Activated CD8-positive, alpha-beta T cell treated with anti-CD3 and anti-CD28 coated beads for 36 hours (primary cell): ENCODE measurements around the gene PHLDB3. TPM values are rescaled to one million over a fixed set of nuclear protein-coding genes. Genes with fewer than 3 reads are reported as not detected.
"Not testable (repeated sequence)": the region's sequence is repeated elsewhere in the genome, so short reads cannot be mapped to it uniquely, and the experiment has no call there.

Experiments used
- ATAC-seq: fragments of 200-7000 bp; cut with Tn5 transposase; one replicate; pipeline ENCODE4 v1.10.0; 2021; ENCODE audit warnings: mild to moderate bottlenecking, moderate library complexity
- CTCF ChIA-PET: fragments of 350-600 bp; sonication (Branson Sonifier 250); formaldehyde crosslinking; loops from one replicate; lab custom pipeline; 2021; ENCODE audit warnings: antibody characterized with exemption; lab: Charles Lee
- POLR2A ChIA-PET: fragments of 350-600 bp; sonication (Branson Sonifier 250); formaldehyde crosslinking; loops from one replicate; lab custom pipeline; 2021; ENCODE audit warnings: antibody characterized with exemption; lab: Charles Lee
- DNase-seq: peaks from one replicate; pipeline ENCODE4 v3.0.0-alpha.2; 2020
- H3K27ac Mint-ChIP-seq: one replicate; pipeline ENCODE4 v1.8.0; 2021; ENCODE audit warnings: mild to moderate bottlenecking, mixed read lengths
- H3K27me3 Mint-ChIP-seq: one replicate; pipeline ENCODE4 v1.8.0; 2021; ENCODE audit warnings: mixed read lengths
- H3K36me3 Mint-ChIP-seq: one replicate; pipeline ENCODE4 v1.8.0; 2021; ENCODE audit warnings: low read depth, mixed read lengths
- H3K4me1 Mint-ChIP-seq: one replicate; pipeline ENCODE4 v1.8.0; 2021; ENCODE audit warnings: low read depth, mixed read lengths
- H3K4me3 Mint-ChIP-seq: one replicate; pipeline ENCODE4 v1.8.0; 2021; ENCODE audit warnings: mild to moderate bottlenecking, moderate library complexity, mixed read lengths
- H3K9me3 Mint-ChIP-seq: one replicate; pipeline ENCODE4 v1.8.0; 2021; ENCODE audit warnings: mixed read lengths
- intact Hi-C: fragments of 100-400 bp; cut with micrococcal nuclease; formaldehyde crosslinking; loops from one replicate; pipeline ENCODE4 v1.10.0; 2022
- total RNA-seq, 2 experiments: library from RNA; stranded (reverse); gene quantifications; one replicate each; pipeline ENCODE4 v1.2.3, GENCODE V29; 2021
- TF ChIP-seq, protein P1 (sequence below): fragments of 200-600 bp; IDR thresholded peaks from one replicate; pipeline ENCODE4 v1.8.0; 2022; ENCODE audit warnings: antibody characterized with exemption, mild to moderate bottlenecking

The PHLDB3 gene
- total RNA-seq, 2 experiments from 2014 or later = 14.7 to 17.5 TPM

DNA sequence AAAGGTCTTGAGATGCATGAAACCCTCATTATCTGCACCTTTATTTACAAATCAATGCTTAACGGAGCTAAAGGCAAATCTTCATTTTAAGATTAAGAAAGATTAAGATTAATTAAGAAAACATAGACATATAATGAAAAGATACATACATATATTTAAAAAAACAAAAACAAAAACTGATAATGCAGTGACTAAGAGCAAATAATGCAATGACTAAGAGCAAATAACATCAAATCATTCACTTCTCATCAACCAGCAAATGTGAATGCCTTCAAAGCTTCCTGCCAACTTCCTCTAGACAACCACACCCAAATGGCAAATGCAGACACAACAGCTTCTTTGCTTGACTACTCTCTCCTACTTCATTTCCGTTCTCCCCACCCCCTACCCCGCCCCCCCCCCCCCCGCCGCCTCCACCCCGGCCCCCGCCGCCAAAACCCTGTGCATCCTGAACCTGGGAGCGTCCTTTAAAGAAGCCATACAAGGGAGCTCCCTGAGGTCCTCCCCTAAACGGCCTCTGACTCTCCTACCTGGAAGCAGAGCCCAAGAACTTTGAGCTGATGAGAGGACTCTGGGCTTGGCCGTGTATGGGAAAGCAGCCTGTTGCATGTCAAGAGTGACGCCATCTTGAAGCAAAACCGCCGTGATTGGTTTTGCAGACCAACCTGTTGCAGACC is 65.4 kb downstream of the PHLDB3 start:
- no peaks in the 10 kb centered on the region for H3K36me3 Mint-ChIP-seq

DNA sequence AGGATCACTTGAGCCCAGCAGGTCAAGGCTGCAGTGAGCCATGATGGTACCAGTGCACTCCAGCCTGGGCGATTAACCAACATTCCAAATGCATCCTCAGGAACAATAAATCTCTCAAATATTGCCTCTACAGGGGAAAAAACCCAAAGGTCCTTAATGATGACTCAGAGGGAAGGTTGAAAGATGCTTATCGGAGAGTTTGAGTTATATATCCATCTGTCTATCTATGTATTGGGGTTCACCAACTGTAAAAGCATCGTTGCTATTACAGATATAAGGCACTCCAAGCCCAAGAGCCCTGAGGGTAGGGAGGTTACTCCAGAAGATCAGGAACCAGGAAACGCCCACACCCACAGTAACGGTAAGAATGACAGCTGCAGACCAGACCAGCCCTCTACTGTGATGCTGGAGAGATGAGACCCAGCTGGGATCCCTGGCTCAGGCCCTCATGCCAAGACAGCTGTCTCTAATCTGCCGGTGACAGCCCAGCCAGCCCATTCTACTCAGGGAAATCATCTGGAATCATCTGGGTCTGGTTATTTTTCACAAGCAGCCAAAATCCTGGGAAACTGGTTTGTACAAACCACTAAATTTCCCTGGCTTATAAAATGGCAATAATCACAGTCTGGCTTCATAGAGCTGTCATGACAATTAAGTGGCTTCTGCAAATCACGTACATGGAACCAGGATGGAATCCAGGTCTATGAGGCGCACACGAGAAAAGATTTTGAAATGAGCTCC is 66.1 kb downstream of the PHLDB3 start:
- H3K4me3 Mint-ChIP-seq = no peak overlapping the region

More for the DNA sequence above, 65.4 kb downstream of the PHLDB3 start:
- no peak overlapping the region for H3K27ac Mint-ChIP-seq
- H3K9me3 Mint-ChIP-seq = no peaks in the 10 kb centered on the region
- CTCF ChIA-PET = interaction anchor here (1.0 to 11.8 kb wide), 7 partner anchors 9 to 156 kb away, joined by 3 to 328 read pairs (median 6); no protein-coding TSS in a partner anchor
- H3K4me1 Mint-ChIP-seq = peaks cover 38% of the 10 kb centered on the region
- H3K27me3 Mint-ChIP-seq = no peaks in the 10 kb centered on the region
- intact Hi-C loops = no loop called here
- TF ChIP-seq, protein P1, sequence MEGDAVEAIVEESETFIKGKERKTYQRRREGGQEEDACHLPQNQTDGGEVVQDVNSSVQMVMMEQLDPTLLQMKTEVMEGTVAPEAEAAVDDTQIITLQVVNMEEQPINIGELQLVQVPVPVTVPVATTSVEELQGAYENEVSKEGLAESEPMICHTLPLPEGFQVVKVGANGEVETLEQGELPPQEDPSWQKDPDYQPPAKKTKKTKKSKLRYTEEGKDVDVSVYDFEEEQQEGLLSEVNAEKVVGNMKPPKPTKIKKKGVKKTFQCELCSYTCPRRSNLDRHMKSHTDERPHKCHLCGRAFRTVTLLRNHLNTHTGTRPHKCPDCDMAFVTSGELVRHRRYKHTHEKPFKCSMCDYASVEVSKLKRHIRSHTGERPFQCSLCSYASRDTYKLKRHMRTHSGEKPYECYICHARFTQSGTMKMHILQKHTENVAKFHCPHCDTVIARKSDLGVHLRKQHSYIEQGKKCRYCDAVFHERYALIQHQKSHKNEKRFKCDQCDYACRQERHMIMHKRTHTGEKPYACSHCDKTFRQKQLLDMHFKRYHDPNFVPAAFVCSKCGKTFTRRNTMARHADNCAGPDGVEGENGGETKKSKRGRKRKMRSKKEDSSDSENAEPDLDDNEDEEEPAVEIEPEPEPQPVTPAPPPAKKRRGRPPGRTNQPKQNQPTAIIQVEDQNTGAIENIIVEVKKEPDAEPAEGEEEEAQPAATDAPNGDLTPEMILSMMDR = no peak
- DNase-seq (no peak), ATAC-seq (peak; percentile 86)
- H3K4me3 Mint-ChIP-seq = no peak overlapping the region
- POLR2A ChIA-PET = interaction anchor here (0.5 to 1.7 kb wide), 4 partner anchors 24 to 89 kb away, joined by 3 to 6 read pairs (median 4); partner anchors contain the start of gene ETHE1

DNA sequence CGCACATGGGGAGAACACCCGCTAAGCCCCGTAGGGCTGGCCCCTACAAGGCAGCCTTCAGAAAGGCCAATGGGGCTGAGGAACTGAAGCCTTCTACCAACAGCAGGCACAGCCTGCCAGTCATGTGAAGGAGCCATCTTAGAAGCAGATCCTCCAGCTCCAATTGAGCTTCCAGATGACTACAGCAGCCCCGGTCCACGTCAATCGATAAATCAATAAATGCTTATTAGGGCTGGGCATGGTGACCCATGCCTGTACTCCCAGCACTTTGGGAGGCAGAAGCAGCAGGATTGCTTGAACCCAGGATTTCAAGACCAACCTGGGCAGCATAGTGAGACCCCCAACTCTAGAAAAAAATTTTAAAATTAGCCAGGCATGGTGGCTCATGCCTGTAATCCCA is 66.8 kb downstream of the PHLDB3 start:
- H3K27me3 Mint-ChIP-seq = no peaks in the 10 kb centered on the region
- intact Hi-C loops = no loop called here
- DNase-seq (no peak), ATAC-seq (no peak)
- no peaks in the 10 kb centered on the region for H3K36me3 Mint-ChIP-seq
- ChIA-PET CTCF (interaction anchor here (4.4 to 11.8 kb wide), 3 partner anchors 10 to 84 kb away, joined by 31 to 328 read pairs (median 78); no protein-coding TSS in a partner anchor), POLR2A (interaction anchor here (0.9 to 1.7 kb wide), 2 partner anchors 26 to 82 kb away, joined by 3 to 5 read pairs; no protein-coding TSS in a partner anchor)
- H3K4me1 Mint-ChIP-seq = peaks cover 40% of the 10 kb centered on the region
- TF ChIP-seq, protein P1 = no peak
- H3K27ac Mint-ChIP-seq = no peak overlapping the region
- H3K9me3 Mint-ChIP-seq = no peaks in the 10 kb centered on the region
- H3K4me3 Mint-ChIP-seq = no peak overlapping the region

More for the DNA sequence above, 66.1 kb downstream of the PHLDB3 start:
- ChIA-PET CTCF (interaction anchor here (1.0 to 11.8 kb wide), 7 partner anchors 9 to 156 kb away, joined by 3 to 328 read pairs (median 6); no protein-coding TSS in a partner anchor), POLR2A (interaction anchor here (0.5 to 1.7 kb wide), 3 partner anchors 25 to 81 kb away, joined by 3 to 5 read pairs (median 3); no protein-coding TSS in a partner anchor)
- intact Hi-C loops = no loop called here
- Mint-ChIP-seq H3K9me3 (no peaks in the 10 kb centered on the region), H3K27ac (peak overlapping the region; percentile 66), H3K4me1 (peaks cover 36% of the 10 kb centered on the region), H3K36me3 (no peaks in the 10 kb centered on the region), H3K27me3 (no peaks in the 10 kb centered on the region)
- DNase-seq (peak; percentile 31), ATAC-seq (peak; percentile 45)
- TF ChIP-seq, protein P1 = no peak

DNA sequence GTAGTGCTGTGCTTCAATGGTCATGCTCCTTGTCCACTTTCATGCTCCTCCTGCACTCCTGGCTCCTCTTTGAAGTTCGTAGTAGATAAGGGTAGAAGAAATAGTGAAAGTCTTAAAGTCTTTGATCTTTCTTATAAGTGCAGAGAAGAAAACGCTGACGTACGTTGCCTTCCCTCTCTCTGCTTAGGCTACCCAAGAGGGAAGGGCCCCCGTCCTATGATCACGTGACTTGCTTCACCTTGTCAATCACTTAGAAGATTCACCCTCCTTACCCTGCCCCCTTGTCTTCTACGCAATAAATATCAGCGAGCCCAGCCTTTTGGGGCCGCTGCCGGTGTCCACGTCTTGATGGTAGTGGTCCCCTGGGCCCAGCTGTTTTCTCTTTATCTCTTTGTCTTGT is 67.3 kb downstream of the PHLDB3 start:
- H3K4me1 Mint-ChIP-seq = peaks cover 41% of the 10 kb centered on the region
- ChIA-PET CTCF (interaction anchor here (1.8 to 7.5 kb wide), 3 partner anchors 10 to 82 kb away, joined by 9 to 78 read pairs (median 31); no protein-coding TSS in a partner anchor), POLR2A (interaction anchor here (0.9 to 1.6 kb wide), 2 partner anchors 83 to 314 kb away, joined by 3 read pairs; no protein-coding TSS in a partner anchor)
- H3K9me3 Mint-ChIP-seq, H3K27ac Mint-ChIP-seq, H3K36me3 Mint-ChIP-seq, H3K4me3 Mint-ChIP-seq, intact Hi-C loops, H3K27me3 Mint-ChIP-seq, ATAC-seq, DNase-seq: not testable (repeated sequence)

DNA sequence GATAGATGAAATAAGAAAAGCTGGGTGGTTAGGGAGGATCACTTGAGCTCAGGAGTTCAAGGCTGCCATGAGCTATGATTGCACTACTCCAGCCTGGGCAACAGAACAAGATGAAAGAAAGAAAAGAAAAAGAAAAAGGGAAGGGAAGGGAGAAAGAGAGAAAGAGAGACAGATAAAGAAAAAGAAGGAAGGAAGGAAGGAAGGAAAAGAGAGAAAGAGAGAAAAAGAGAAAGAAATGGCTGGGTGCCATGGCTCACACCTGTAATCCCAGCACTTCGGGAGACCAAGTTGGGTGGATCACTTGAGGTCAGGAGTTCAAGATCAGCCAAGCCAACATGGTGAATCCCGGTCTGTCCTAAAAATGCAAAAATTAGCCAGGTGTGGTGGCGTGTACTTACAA is 68.8 kb downstream of the PHLDB3 start:
- no peaks in the 10 kb centered on the region for H3K36me3 Mint-ChIP-seq
- intact Hi-C loops = no loop called here
- H3K9me3 Mint-ChIP-seq = no peaks in the 10 kb centered on the region
- no peaks in the 10 kb centered on the region for H3K27me3 Mint-ChIP-seq
- POLR2A ChIA-PET = interaction anchor here (0.6 to 1.6 kb wide), 2 partner anchors 83 to 315 kb away, joined by 3 read pairs; no protein-coding TSS in a partner anchor
- H3K4me1 Mint-ChIP-seq = peaks cover 44% of the 10 kb centered on the region
- CTCF ChIA-PET = interaction anchor here (1.1 to 7.5 kb wide), 5 partner anchors 10 to 84 kb away, joined by 3 to 78 read pairs (median 9); no protein-coding TSS in a partner anchor
- no peak overlapping the region for H3K27ac Mint-ChIP-seq
- DNase-seq (no peak), ATAC-seq (no peak)
- no peak overlapping the region for H3K4me3 Mint-ChIP-seq
- TF ChIP-seq, protein P1 = no peak
